ENCODE data around the gene TM7SF3. TPM values are rescaled to one million over a fixed set of nuclear protein-coding genes. Genes with fewer than 3 reads are reported as not detected.

Gene TM7SF3
- total and polyA plus RNA-seq, 2 donors (not counting 1 experiment from before 2014, with no cell fraction given) = 85.3 to 156 TPM

- Histone ChIP-seq H3K27me3 (ENCODE audit: control insufficient read depth, insufficient read depth, low read length) (no peaks in the 10 kb centered on the region), H3K9me3 (ENCODE audit: control insufficient read depth, insufficient read depth, low read depth, low read length) (no peaks in the 10 kb centered on the region), H2AFZ (ENCODE audit: low read length) (peak within 1 kb of the TSS; percentile 92), H3K9ac (ENCODE audit: insufficient read depth, low read length) (peak within 1 kb of the TSS; percentile 76), H3K4me2 (ENCODE audit: extremely low read depth, insufficient read depth, low read length) (peak within 1 kb of the TSS; percentile 88), H3K4me1 (ENCODE audit: control insufficient read depth, extremely low read depth, insufficient read depth, low read length) (no peaks in the 10 kb centered on the region), H4K20me1 (ENCODE audit: control insufficient read depth, extremely low read depth, insufficient read depth, low read length) (no peaks in the 10 kb centered on the region), H3K4me3 (replicated peaks in 1 of 4; ENCODE audit: control extremely low read depth in 1 of 4, insufficient read depth in 1 of 4, low read depth in 3 of 4, low read length in 4 of 4) (peak within 1 kb of the TSS; percentile 88 to 100 (median 99)), H3K27ac (ENCODE audit: insufficient read depth, low read length) (peak within 1 kb of the TSS; percentile 93), H3K79me2 (ENCODE audit: control insufficient read depth, insufficient read depth, low read length) (peaks cover 70% of the 10 kb centered on the region), H3K36me3 (ENCODE audit: control insufficient read depth, insufficient read depth, low read length) (no peaks in the 10 kb centered on the region)
- peak; percentile 96 to 99 for DNase-seq (ENCODE audit: low read depth in 2 of 2)
- TF ChIP-seq CTCF (conservative IDR thresholded peaks at IDR 0.05 in 1 of 2, IDR thresholded peaks at IDR 0.05 in 1 of 2; ENCODE audit: low read depth in 1 of 2, low read length in 2 of 2) = no peak
- no peak for TF ChIP-seq EZH2 (IDR thresholded peaks at IDR 0.05; ENCODE audit: low read length, missing control alignments)
These were observed 76.1 kb downstream of the TM7SF3 start, which contains the start of the genes FGFR1OP2 and INTS13 for GRCh38 chr12:26937863-26938700. TSS of gene FGFR1OP2 (plus strand) at chr12:26938470. CDS start at chr12:26954159, 15,689 bp downstream. TSS of gene INTS13 (minus strand) at chr12:26937981. CDS start at chr12:26936803, 1,178 bp downstream.

DNA sequence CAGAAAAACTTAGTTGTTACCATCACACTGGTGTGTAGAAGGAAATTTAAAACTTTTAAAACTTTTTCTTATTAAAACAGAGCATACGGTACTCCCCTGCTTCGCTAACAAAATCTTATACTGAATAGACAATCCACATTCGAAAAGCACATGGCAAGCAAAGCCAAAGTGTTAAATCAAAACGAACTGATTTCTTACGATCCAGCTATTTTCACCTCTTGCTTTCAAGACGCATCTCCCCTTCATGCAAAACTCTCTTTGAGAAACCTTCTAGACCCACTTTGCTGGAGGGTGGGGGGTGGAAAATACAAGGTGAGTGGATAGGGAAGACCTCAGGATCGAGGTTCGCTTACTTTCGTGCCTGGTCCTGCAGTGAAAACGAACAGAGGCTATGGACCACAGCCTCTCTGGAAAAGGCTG is 76.7 kb downstream of the TM7SF3 start:
- Histone ChIP-seq H3K9ac (ENCODE audit: insufficient read depth, low read length) (peak overlapping the region; percentile 76), H4K20me1 (ENCODE audit: control insufficient read depth, extremely low read depth, insufficient read depth, low read length) (no peaks in the 10 kb centered on the region), H3K9me3 (ENCODE audit: control insufficient read depth, insufficient read depth, low read depth, low read length) (no peaks in the 10 kb centered on the region), H3K79me2 (ENCODE audit: control insufficient read depth, insufficient read depth, low read length) (peaks cover 68% of the 10 kb centered on the region), H2AFZ (ENCODE audit: low read length) (peak overlapping the region; percentile 92), H3K27ac (ENCODE audit: insufficient read depth, low read length) (peak overlapping the region; percentile 93), H3K4me3 (replicated peaks in 1 of 4; ENCODE audit: control extremely low read depth in 1 of 4, insufficient read depth in 1 of 4, low read depth in 3 of 4, low read length in 4 of 4) (peak overlapping the region; percentile 88 to 100 (median 99)), H3K4me1 (ENCODE audit: control insufficient read depth, extremely low read depth, insufficient read depth, low read length) (no peaks in the 10 kb centered on the region), H3K27me3 (ENCODE audit: control insufficient read depth, insufficient read depth, low read length) (no peaks in the 10 kb centered on the region), H3K4me2 (ENCODE audit: extremely low read depth, insufficient read depth, low read length) (peak overlapping the region; percentile 88), H3K36me3 (ENCODE audit: control insufficient read depth, insufficient read depth, low read length) (no peaks in the 10 kb centered on the region)
- TF ChIP-seq CTCF (conservative IDR thresholded peaks at IDR 0.05 in 1 of 2, IDR thresholded peaks at IDR 0.05 in 1 of 2; ENCODE audit: low read depth in 1 of 2, low read length in 2 of 2) = no peak
- TF ChIP-seq EZH2 (IDR thresholded peaks at IDR 0.05; ENCODE audit: low read length, missing control alignments) = no peak
- DNase-seq (ENCODE audit: low read depth in 2 of 2) = no peak

GRCh38 chr12:26936559-26937442 is 77.4 kb downstream of the TM7SF3 start:
- Histone ChIP-seq H3K27ac (ENCODE audit: insufficient read depth, low read length) (peak overlapping the region; percentile 93), H3K79me2 (ENCODE audit: control insufficient read depth, insufficient read depth, low read length) (peaks cover 64% of the 10 kb centered on the region), H3K27me3 (ENCODE audit: control insufficient read depth, insufficient read depth, low read length) (no peaks in the 10 kb centered on the region), H2AFZ (ENCODE audit: low read length) (peak overlapping the region; percentile 92), H4K20me1 (ENCODE audit: control insufficient read depth, extremely low read depth, insufficient read depth, low read length) (no peaks in the 10 kb centered on the region), H3K4me2 (ENCODE audit: extremely low read depth, insufficient read depth, low read length) (peak overlapping the region; percentile 88), H3K4me3 (replicated peaks in 1 of 4; ENCODE audit: control extremely low read depth in 1 of 4, insufficient read depth in 1 of 4, low read depth in 3 of 4, low read length in 4 of 4) (peak overlapping the region; percentile 88 to 100 (median 99)), H3K9me3 (ENCODE audit: control insufficient read depth, insufficient read depth, low read depth, low read length) (no peaks in the 10 kb centered on the region), H3K9ac (ENCODE audit: insufficient read depth, low read length) (peak overlapping the region; percentile 76), H3K4me1 (ENCODE audit: control insufficient read depth, extremely low read depth, insufficient read depth, low read length) (no peaks in the 10 kb centered on the region), H3K36me3 (ENCODE audit: control insufficient read depth, insufficient read depth, low read length) (no peaks in the 10 kb centered on the region)
- DNase-seq (ENCODE audit: low read depth in 2 of 2) = no peak
- no peak for TF ChIP-seq CTCF (conservative IDR thresholded peaks at IDR 0.05 in 1 of 2, IDR thresholded peaks at IDR 0.05 in 1 of 2; ENCODE audit: low read depth in 1 of 2, low read length in 2 of 2)

Data from fibroblast of lung (primary cell).